ENCODE data around the gene CSK.

The CSK gene

DNA sequence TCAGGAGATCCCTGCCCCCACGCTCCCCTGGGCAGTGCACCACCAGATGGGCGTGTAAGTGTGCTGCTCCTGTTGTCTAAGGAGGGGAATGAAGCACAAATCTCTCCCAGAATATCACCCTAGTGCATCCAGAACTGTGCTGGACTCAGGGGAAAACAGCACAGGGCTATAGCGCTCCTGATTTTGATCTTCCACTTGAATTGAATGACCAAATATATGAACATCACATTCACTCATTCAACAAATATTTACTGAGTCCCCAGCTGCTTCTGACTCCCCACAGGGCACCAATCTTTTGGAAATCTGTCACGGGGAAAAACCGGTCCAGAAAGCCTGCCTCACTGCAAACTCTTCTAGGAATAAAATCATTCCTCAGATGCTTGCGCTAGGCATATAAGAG lies 47.0 kb downstream of the CSK start:
- no peak for DNase-seq

DNA sequence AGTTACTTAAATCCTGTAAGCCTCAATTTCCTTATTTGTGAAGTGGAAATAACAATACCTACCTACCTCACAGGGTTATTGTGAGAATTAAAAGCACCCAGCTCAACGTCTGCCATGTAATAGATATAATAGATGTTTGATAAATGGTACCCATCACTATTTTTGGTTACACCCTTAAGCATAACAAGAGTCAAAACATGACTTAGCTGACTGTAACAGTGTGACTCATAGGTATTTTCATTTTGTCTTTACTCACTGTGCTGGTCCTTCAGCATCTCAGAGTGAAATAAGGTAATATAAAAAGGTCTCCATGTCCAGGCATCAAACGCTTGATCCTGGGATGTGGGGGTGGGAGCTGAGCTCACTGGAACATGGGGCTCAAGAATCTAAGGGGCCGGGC lies 47.6 kb downstream of the CSK start:
- DNase-seq = no peak

DNA sequence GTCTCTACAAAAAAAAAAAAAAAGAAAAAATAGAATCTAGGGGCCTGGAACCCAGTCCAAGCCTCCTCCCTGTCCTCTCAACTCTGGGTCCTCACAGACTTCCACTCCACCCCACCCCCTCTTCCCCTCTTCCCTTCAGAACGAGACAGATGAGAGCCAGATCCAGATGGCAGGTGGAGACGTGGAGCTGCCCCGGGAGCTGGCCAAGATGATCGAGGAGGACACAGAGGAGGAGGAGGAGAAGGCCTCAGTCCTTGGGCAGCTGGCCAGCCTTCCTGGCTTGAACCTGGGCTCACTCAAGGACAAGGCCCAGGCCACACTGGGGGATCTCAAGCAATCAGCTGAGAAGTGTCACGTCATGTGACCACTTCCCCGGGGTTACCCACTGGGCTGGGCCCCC lies 48.1 kb downstream of the CSK start:
- DNase-seq = no peak

DNA sequence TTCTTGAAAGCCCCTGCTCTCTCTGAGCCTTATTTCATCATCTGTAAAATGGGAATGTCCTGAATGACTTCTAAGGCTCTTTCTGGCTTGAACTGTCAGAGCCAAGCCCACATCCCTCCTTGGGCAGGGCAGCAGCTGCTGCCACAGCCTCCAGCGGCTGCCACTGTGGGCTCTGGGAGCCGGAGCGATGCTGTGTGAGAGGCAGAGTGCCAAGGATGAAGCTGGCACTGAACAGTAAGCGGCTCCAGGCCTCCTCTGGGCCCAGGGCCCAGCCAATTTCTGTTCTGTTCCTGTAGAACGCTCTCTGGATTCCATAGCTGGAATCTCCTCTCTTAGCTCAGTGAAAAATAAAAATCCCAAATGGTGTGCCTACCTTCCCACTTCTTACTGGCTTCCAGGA lies 49.0 kb downstream of the CSK start:
- peak; percentile 5 for DNase-seq

DNA sequence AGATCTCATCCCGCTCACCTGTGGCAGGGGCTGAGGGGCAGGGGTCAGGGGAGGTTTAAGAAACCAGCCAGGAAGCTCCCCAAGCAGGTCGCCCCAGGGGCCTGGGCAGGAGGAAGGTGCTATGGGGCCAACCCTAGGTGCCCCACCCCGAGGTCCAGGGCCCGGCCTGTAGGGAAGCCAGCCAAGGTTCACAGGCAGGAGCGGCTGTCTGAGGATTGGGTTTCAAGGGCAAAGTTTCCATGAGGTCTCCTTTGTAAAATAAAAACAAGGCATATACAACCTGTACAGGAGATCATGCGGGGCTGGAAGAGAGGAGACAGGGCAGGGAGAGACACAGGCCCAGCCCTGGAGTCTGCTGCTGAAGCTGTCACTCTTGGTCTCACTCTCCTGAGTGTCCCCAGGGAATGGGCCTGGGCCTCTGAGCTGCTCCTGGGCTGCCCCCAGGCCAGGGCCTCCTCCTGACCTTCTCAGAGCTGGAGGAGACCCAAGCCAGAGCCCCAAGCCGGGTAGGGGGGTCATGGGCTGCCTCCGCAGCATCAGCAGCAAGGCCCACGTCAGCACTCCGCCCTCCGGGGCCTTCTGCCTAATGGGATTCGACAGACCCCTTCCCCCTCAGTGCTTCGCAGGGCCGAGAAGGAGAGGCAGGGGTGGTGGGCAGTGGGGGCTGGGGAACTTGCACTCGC lies 50.1 kb downstream of the CSK start:
- DNase-seq = no peak

DNA sequence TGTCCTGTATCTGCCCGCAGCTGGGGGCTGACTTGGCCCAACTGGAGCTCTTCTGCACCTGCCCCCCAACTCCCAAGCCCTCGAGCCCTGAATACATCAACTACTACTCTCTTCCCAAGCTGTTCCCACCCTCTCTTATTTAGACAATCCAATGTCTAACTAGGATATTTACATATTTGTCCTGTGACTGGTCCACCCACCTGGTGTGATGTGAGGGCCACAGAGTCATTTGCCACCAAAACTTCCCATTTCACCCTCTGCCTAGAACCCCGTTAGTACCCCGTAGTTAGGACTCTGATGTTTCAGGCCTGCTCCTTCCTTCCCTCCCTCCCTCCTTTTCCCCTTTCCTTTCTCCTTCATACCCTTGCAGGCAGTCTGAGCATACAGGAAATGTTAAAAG lies 50.9 kb downstream of the CSK start:
- no peak for DNase-seq

DNA sequence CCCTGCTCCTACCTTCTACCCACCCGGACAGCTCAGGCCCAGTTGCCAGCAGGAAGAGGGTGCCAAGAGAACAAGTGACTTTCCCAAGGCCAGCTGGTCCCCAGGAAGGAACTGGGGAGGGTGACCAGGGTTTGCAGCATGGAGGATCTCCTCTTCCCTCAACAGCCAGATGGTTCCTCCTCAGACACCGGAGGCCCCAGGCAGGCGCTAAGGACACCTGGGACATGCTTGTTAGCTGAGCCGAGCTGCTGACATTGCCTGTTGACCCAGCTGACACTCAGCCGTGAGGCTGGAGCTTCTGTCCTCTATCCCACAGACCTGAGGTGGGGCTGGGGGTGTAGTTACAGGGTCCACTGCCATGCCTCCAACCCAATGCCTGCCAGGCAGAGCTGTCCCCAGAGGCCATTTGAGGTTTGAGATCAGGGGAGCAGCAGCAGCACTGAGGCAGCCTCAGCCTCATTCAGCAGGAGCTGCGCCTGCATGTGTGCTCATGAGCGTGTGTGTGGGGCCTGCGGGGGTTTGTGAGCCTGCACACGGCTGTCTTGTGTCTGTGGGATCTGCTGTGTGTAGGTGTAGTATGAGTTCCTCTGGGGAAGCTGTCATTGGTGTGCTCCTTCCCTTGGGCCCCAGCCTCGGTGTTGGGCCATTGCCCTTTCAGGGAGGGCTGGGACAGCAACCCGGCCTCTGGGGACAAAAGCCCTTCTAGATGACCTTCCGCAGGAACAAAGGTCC lies 51.7 kb downstream of the CSK start:
- no peak for DNase-seq

DNA sequence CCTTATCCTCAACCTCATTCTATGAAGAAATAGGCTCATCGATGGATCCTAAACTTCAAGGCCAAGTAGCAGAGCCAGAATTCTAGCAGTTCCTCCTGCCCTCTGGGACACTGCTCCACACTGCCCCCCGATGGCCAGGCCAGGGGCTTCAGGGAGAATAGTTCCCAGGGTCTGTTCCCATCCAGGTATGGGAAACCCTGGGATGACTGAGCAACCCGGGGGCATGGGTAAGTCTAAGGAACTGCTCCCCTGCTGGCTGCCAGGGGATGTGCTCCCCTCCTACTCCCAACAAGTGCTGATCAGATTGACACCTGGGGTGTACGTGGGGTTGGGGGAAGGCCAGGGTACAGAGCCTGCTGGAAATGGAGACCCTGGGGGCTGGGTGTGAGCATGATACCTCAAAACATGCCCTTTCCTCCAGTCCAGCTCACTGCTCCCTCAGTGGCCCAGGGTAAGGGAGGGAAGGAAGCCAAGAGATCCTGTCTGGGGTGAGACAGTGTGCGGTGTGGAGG lies 53.5 kb downstream of the CSK start:
- peak; percentile 5 for DNase-seq

DNA sequence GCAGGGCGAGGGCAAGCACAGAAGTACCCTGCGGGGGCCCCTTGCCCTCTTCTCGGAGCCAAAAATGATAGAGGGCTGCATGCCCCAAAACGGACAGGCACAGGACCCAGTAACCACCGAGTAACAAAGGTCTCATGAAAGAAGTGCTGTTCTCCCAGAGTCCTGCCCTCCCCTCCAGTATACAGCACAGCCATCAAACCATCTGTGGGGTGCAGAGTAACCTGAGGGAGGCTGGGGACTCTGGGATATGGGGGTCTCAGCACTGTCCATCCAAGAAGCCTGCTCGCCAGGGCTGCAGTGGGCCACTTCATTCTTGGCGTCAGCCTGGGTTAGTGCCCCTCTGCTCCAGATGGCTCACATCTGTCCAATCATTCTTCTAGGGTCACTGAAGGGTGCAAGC lies 55.0 kb downstream of the CSK start:
- no peak for DNase-seq

DNA sequence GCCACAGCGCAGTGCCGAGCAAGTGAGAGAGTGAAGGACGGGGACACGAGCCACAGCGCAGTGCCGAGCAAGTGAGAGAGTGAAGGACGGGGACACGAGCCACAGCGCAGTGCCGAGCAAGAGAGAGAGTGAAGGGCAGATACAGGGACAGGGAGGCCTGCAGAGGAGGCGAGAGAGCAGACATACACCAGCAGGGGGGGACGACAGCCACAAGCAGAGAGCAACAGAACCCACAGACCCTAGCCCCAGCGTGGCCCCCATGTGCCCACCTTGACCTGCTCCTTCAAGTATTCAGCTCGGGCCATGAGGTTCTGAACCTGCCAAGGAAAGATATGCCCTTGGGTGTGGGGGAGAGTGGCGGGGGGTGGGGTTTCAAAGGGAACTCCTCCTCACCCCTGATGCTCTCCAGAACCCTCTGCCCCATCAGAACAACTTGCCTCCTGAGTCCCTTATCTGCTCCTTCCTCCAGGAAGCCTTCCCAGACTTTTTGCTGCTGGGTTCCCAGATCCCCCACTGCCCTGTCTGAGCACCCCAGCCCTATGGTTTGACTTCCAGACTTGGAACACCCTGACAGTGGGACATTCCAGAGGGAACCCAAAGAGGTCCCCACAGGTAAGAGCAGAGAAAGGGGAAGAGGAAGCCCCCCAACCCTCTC lies 55.7 kb downstream of the CSK start:
- DNase-seq = no peak

DNA sequence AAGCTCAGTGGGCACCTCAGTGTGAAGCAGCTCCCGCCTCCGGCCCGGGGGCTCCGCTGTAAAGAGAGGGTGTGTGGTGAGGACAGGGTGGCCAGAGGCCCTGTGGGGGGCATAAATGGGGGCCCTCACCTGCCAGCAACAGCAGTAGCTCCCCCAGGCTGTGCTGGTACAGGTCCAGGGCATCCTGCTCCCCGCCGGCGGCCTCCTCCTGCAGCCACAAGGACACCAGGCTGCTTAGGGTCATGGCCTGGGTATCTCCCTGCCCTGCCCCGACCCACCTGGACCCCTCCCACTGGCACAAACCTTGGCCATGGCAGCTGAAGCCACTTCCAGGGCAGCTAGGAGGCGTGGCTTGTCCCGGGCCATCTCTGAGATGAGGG lies 56.2 kb downstream of the CSK start:
- no peak for DNase-seq

DNA sequence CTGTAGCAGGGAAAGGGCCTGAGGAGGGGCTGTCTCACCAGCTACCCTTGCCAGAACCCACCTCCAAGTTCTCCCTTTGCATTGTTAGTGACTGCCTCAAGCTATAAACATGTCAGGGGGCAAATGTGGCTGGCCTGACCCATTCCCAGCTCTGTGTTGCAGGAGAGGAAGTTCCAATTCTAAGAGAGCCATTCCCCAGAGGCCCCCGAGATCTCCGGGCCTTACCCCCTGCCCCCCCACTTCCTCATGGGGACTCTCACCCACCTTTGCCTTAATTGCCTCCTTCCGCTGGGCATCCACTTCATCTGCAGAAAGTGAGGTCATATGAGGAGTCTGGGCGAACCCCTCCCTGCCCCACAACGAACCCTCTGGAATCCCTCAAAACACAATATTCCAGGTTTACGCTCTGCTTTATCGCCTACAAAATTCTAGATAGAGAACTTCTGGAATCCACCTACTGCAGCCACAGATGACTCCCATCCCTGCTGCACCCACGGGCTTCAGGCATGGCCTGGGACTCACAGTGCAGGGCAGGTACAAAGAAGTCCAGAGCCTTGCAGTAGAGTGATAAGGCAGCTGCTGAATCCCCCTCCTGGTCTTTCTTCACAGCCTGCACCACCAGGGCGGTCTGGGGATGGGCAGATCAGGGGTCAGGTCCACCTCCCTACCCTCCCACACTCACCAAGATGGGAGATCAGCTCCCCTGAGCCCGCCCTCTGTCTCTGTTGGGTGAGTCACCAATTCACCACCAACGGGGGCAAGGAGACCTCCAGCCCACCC lies 57.1 kb downstream of the CSK start:
- DNase-seq = no peak

DNA sequence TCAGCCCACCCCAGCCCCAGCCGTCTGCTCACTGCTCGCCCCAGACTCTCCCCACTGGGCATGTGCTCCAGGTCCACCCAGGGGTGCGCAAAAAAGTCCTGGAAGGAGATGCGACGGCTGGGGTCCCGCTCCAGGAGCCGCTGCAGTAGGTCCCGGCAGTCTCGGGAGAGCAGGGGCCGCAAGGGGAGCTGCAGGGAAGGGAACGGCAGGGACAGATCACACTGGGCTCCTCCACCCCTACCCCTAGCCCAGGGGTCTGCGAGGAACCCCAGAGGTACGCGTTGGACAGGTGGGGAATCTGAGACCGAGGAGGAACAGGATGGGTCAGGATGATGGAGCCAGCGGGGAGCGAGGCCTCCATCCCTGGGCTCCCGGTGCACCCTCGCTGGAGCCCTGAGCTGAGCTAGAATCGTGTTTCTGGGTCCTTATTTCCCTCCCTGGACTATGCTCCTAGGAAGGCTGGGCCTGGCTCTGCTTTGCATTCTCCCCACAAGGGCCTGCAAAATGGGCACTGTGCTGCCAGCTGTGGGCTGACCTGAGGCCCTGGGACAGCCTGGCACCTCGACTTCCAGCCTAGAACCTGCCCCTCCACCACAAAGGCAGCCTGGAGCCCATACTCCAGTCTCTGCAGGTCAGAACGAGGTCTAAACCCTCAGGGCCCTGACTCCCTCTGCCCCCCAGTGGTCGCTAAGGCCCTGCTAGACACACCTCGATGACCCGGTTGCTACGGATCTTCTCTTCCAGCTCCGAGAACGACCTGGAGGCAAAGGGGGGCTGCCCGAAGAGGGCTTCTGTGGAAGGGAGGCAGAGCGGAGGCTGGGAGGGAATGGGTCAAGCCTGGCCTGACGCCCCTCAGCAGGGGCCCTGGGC lies 57.9 kb downstream of the CSK start:
- no peak for DNase-seq

DNA sequence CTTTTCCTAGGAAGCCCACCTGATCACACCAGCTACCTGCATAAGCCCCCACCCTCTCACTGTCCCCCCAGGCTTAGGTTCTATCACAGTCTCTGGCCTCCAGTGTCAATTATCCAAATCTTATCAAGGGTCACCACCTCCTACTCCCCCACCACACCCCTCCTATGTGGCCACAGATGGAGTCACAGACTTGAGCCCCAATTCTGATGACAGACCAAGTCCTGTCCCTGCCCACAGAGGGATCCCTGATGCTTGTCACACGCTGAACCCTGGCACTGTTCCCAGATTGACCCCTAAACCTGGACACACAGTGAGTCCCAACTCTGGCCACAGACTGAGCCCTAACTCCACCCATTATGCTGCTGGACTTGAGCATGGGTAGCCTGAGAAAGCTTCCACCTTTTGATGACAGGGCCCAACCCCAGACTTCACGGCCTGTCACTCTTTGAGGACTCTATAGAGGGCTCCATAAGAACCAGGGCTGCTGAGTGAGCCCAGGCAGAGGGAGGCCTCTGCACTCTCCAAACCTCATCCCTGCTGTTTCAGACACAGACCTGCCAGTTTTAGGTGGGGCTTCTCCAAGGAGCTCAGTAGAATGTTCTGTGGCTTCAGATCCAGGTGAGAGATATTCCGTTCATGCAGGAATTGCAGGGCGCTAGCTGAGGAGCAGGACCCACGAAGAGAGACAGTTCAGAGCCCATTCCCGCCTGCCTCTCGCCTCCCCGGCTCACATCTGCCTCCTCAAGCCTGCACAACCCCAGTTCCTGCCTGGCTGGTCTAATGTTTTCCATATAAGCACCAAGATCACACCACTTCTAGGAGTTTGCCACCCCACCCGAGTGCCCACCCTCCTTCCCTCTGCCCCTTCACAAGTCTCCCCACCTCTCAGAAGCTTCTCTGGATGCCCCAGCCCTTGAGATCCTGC lies 59.2 kb downstream of the CSK start:
- DNase-seq = no peak

DNA sequence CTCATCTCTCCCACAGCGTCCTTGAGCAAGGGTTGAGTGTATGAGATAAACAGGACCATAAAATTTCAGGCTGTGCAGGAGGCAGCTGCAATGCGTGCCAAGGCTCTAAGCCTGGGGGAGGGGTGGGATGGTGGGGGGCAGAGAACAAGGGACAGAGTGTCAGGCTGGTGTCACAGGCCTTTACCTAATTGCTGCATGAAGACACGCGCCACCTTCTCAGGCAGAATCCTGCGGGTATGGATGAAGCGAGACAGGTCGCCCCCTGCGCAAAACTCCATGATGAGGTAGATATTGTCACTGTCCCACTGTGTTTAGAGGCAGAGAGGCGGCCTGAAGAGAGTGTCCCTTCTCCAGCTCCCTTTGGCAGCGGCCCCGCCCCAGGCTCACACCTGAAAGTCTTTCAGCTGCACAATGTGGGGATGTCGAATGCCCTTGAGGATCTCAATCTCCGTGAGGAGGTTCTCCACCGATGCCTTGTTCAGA lies 60.1 kb downstream of the CSK start:
- no peak for DNase-seq

DNA sequence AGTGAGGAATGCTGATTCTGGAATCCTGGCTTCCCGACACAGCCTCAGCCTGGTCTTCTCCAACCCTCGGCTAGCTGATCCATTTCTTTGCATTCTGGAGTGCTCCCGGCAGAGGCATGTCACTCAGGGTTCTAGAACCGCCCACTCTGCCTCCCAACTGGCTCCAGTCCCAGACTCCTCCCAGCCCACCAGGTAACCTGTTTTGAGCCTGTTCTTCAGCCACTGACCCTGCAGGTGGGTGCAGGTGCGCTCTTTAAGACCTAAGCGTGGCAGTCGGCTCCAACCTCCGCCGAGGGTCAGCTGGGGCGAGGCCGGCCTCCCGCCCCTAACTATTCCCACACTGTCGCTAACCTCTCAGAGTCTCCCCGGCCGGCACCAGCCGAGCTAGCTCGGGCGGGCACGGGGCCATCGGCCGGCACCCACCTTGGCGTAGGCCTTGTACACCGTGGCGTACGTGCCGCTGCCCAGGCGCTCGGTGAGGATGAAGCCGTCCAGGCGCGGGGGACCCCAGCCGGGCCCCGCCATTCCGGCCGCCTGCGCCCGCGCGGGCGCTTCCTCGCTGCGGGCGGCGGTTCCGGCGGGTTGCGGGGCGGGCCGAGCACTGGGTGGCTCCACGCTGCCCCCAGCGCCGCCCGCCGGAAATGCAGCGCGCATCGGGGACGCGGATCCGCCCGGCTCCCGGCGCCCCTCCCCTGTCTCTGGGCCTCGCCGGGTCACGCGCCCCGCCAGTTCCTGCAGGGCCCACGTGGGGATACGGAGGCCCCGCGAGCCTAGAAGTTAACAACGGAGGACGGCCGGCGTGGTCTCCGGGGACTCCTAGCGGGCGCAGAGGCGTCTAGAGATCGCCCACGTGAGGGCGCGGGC lies 60.9 kb downstream of the CSK start, which contains the start of gene ULK3:
ULK3 (minus strand) TSS at position 576 of the 864 bp plus-strand sequence; CDS start at position 525, 51 bp downstream.
- DNase-seq = peak; percentile 76

DNA sequence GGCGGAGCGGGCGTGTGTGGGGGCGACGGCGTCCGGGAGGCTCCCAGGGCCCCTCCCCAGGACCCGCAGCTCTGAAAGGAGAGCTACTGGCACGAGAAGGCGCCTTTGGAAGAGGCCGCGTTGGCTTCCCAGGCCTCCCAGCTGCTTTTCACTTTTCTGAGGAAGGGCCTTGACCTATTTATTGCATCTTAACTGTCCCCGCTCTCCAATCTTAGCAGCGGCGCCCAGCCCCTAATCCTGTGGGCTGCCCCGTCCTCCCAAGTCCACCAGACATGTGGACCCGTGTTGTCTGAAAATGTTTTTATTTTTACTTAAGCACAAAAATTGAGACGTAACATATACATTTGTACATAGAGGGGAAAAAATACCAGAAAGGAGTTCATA lies 61.6 kb downstream of the CSK start:
- DNase-seq = no peak

DNA sequence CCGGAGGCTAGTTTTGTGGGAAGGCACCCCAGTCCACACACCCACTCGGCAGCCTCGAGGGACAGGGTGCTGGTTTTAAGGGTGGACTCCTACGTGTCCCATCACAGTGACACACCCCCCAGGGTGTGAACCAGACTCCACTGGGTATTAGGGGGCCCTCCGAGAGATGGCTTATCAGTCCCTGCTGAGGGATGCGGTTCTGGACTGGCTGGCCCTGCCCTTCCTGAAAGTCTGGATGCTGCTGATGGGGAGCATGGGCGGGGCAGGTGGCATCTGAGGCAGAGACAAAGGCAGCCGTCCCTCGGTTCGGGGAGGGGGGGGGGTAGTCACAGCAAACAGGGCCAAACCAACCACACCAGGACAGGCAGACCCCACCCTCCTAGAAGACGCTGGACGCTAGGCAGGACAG lies 62.0 kb downstream of the CSK start:
- DNase-seq = no peak

DNA sequence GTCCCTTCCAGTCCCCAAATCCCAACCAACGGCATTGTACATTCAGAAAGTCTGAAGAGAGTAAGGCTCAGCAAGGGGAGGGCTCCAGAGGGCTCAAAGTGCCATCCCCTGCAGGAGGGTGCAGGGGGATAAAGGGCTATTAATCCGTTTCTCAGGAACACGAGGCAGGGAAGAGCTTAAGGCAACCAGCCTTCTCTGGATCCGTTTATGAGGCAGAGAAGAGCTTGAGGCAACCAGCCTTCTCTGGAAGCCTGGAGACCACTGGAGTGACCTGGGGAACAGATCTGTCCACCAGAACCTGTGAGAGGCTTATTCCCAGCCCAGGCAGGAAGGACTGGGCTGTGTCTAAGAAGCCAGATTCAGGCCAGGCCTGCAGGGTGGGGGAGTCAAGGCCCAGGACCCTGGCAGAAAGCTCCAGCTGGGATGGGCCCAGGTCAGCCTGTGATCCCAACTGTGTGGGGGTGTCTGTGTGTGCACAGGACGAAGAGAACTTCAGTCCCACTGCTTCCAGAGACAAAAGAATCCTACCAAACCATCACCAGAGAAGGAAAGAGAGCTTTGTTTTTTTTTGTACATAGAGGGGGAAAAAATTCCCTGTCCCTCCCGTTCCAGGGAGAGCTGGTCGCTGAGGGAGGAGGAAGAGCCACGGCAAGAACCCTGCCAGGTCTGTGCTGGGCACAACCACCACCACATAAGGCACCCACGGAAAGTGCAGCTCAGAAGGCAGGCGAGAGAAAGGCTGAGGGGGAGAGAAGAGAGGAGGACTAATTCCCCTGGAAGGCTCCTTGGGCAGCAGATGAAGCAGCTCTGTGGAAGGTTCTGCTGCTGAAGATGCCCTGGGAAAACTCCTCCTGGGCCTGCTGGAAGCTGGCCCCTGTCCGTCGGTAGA lies 62.7 kb downstream of the CSK start:
- no peak for DNase-seq
